GM18502 (cell line): ENCODE measurements around the gene ROR1.
A peak's percentile ranks its signal among the peaks of the same experiment; 100 is the strongest.

Source experiments
- ATAC-seq: cut with Tn5 transposase; IDR thresholded peaks from one replicate; pipeline ENCODE4 v1.9.1; 2021; ENCODE audit warnings: mild to moderate bottlenecking; ENCODE audit not compliant: unreplicated experiment, poor library complexity

Gene ROR1

GRCh38 chr1:63773815-63774616 lies at the start of gene ROR1:
ROR1 (plus strand) TSS chr1:63774017.
- ATAC-seq, result peak; percentile 85

- ATAC-seq, result no peak
These were observed 49.4 kb upstream of the ROR1 start for GRCh38 chr1:63724375-63724899.

GRCh38 chr1:63728611-63729226 lies 45.1 kb upstream of the ROR1 start:
- ATAC-seq, result no peak

- no peak for ATAC-seq
These were observed 44.6 kb upstream of the ROR1 start for GRCh38 chr1:63729227-63729620.

- no peak for ATAC-seq
These were observed 43.6 kb upstream of the ROR1 start for GRCh38 chr1:63730211-63730610.

- ATAC-seq, result no peak
These were observed 42.4 kb upstream of the ROR1 start for GRCh38 chr1:63731117-63732043.

GRCh38 chr1:63732666-63733065 lies 41.2 kb upstream of the ROR1 start:
- no peak for ATAC-seq

GRCh38 chr1:63738772-63739171 lies 35.0 kb upstream of the ROR1 start:
- no peak for ATAC-seq

- ATAC-seq, result no peak
These were observed 34.4 kb upstream of the ROR1 start for GRCh38 chr1:63739452-63739851.

- ATAC-seq, result no peak
These were observed 33.4 kb upstream of the ROR1 start for GRCh38 chr1:63740432-63740831.

- no peak for ATAC-seq
These were observed 31.3 kb upstream of the ROR1 start for GRCh38 chr1:63742526-63742925.

- no peak for ATAC-seq
These were observed 30.0 kb upstream of the ROR1 start for GRCh38 chr1:63743781-63744180.

GRCh38 chr1:63746129-63746864 lies 27.5 kb upstream of the ROR1 start:
- no peak for ATAC-seq

GRCh38 chr1:63747445-63747844 lies 26.4 kb upstream of the ROR1 start:
- ATAC-seq, result no peak

- no peak for ATAC-seq
These were observed 25.7 kb upstream of the ROR1 start for GRCh38 chr1:63748046-63748580.

GRCh38 chr1:63748641-63749040 lies 25.2 kb upstream of the ROR1 start:
- ATAC-seq, result no peak

- no peak for ATAC-seq
These were observed 23.1 kb upstream of the ROR1 start for GRCh38 chr1:63750721-63751120.

GRCh38 chr1:63752176-63752575 lies 21.6 kb upstream of the ROR1 start:
- ATAC-seq, result no peak

- no peak for ATAC-seq
These were observed 20.2 kb upstream of the ROR1 start for GRCh38 chr1:63753591-63753990.

GRCh38 chr1:63756839-63757238 lies 17.0 kb upstream of the ROR1 start:
- no peak for ATAC-seq
